Posterior vena cava (tissue), 2 donors: ENCODE measurements around the gene LIPM. TPM values are rescaled to one million over a fixed set of nuclear protein-coding genes. Genes with fewer than 3 reads are reported as not detected.

Experiments used
- DNase-seq: peaks from one replicate; pipeline ENCODE4 v3.0.0-alpha.2; 2020; ENCODE audit warnings: low spot score
- intact Hi-C, 2 donors: fragments of 100-400 bp; cut with DNase I; formaldehyde crosslinking; loops; one replicate each; pipeline versions ENCODE4 v1.14.1 to v1.14.2; 2022 to 2023
- total RNA-seq, 2 donors: library from RNA; stranded (reverse); fragmentation: NEBNext Ultra II Directional; extraction: Animal tissue kit (Norgen Biotek cat#: 25700); gene quantifications; one replicate each; pipeline ENCODE4 v1.2.1, GENCODE V29; 2021
- donor health status: DM: yes; HTN: yes; CAD: no.
- donor health status: DM: yes; HTN: yes; CAD: no.

The LIPM gene
- total RNA-seq, 2 donors from 2014 or later = not detected

- intact Hi-C loops = no loop called here
- no peak for DNase-seq
Observed at GRCh38 chr10:88794731-88795130, 7.8 kb upstream of the LIPM start.

GRCh38 chr10:88800152-88801125 lies 2.1 kb upstream of the LIPM start:
- intact Hi-C loops = no loop called here
- DNase-seq = no peak

GRCh38 chr10:88803641-88804040 lies 1.1 kb downstream of the LIPM start:
- no peak for DNase-seq
- intact Hi-C loops = no loop called here

- intact Hi-C loops = no loop called here
- DNase-seq = no peak
Observed at GRCh38 chr10:88804083-88804812, 1.7 kb downstream of the LIPM start.

- intact Hi-C loops = no loop called here
Observed at GRCh38 chr10:88805361-88805760, 2.8 kb downstream of the LIPM start.

GRCh38 chr10:88805924-88806323 lies 3.4 kb downstream of the LIPM start:
- intact Hi-C loops = no loop called here
- no peak for DNase-seq

More at GRCh38 chr10:88805361-88805760, 2.8 kb downstream of the LIPM start:
- no peak for DNase-seq

GRCh38 chr10:88809621-88810020 lies 7.1 kb downstream of the LIPM start:
- intact Hi-C loops = loop anchor here in 1 of 2 donors (10.0 kb wide), 1 partner anchor 125 kb away; no protein-coding TSS in a partner anchor
- no peak for DNase-seq

- no peak for DNase-seq
- intact Hi-C loops = loop anchor here in 1 of 2 donors (10.0 kb wide), 1 partner anchor 126 kb away; no protein-coding TSS in a partner anchor
Observed at GRCh38 chr10:88810196-88810961, 7.8 kb downstream of the LIPM start.

GRCh38 chr10:88813200-88813599 lies 10.7 kb downstream of the LIPM start:
- intact Hi-C loops = loop anchor here in 1 of 2 donors (10.0 kb wide), 1 partner anchor 128 kb away; no protein-coding TSS in a partner anchor
- DNase-seq = no peak

- DNase-seq = no peak
- intact Hi-C loops = loop anchor here in 1 of 2 donors (10.0 kb wide), 1 partner anchor 134 kb away; no protein-coding TSS in a partner anchor
Observed at GRCh38 chr10:88819290-88819689, 16.8 kb downstream of the LIPM start.

GRCh38 chr10:88820748-88821401 lies 18.3 kb downstream of the LIPM start:
- intact Hi-C loops = no loop called here
- no peak for DNase-seq

GRCh38 chr10:88826388-88826787 lies 23.9 kb downstream of the LIPM start:
- intact Hi-C loops = no loop called here
- DNase-seq = no peak

GRCh38 chr10:88827671-88828070 lies 25.1 kb downstream of the LIPM start:
- intact Hi-C loops = no loop called here

GRCh38 chr10:88828310-88828709 lies 25.8 kb downstream of the LIPM start:
- no peak for DNase-seq
- intact Hi-C loops = no loop called here

More at GRCh38 chr10:88827671-88828070, 25.1 kb downstream of the LIPM start:
- DNase-seq = no peak

GRCh38 chr10:88830643-88831268 lies 28.2 kb downstream of the LIPM start:
- intact Hi-C loops = loop anchor here in 1 of 2 donors (10.0 kb wide), 2 partner anchors 184 to 394 kb away; no protein-coding TSS in a partner anchor
- no peak for DNase-seq

- DNase-seq = no peak
- intact Hi-C loops = loop anchor here in 1 of 2 donors (10.0 kb wide), 2 partner anchors 183 to 393 kb away; no protein-coding TSS in a partner anchor
Observed at GRCh38 chr10:88831709-88832108, 29.2 kb downstream of the LIPM start.

- no peak for DNase-seq
- intact Hi-C loops = loop anchor here in 1 of 2 donors (10.0 kb wide), 2 partner anchors 182 to 392 kb away; no protein-coding TSS in a partner anchor
Observed at GRCh38 chr10:88832376-88832775, 29.8 kb downstream of the LIPM start.

- intact Hi-C loops = loop anchor here in 1 of 2 donors (10.0 kb wide), 2 partner anchors 182 to 392 kb away; no protein-coding TSS in a partner anchor
- no peak for DNase-seq
Observed at GRCh38 chr10:88833156-88833555, 30.6 kb downstream of the LIPM start.
